RWPE2 (cell line): ENCODE results near the gene GMDS.

Experiments
- ATAC-seq: fragments of 200-7000 bp; cut with Tn5 transposase; 3 replicates; pipeline ENCODE4 v1.9.1; 2021; ENCODE audit warnings: low read depth
- DNase-seq: peaks from one replicate; pipeline ENCODE4 v3.0.0-alpha.2; 2020; ENCODE audit warnings: low spot score
- H3K27ac ChIP-seq: fragments of 450-650 bp; 2 replicates; pipeline ENCODE4 v1.5.1; 2017; ENCODE audit warnings: mild to moderate bottlenecking; ENCODE audit not compliant: poor library complexity, severe bottlenecking
- H3K27me3 ChIP-seq: fragments of 250-450 bp; sonication (Bioruptor Pico); 2 replicates; pipeline ENCODE4 v1.5.1; 2021; ENCODE audit warnings: mild to moderate bottlenecking, moderate library complexity; ENCODE audit not compliant: insufficient read depth, poor library complexity, severe bottlenecking
- H3K36me3 ChIP-seq: fragments of 250-450 bp; sonication (Bioruptor Pico); 2 replicates; pipeline ENCODE4 v1.5.1; 2020; ENCODE audit warnings: low read depth, mild to moderate bottlenecking, moderate library complexity
- H3K4me1 ChIP-seq: fragments of 250-450 bp; sonication (Bioruptor Pico); 2 replicates; pipeline ENCODE4 v1.5.1; 2021; ENCODE audit warnings: mild to moderate bottlenecking, moderate library complexity; ENCODE audit not compliant: insufficient read depth, poor library complexity, severe bottlenecking
- H3K4me3 ChIP-seq: fragments of 250-450 bp; sonication (Bioruptor Pico); 2 replicates; pipeline ENCODE4 v1.5.1; 2021; ENCODE audit warnings: mild to moderate bottlenecking, moderate library complexity; ENCODE audit not compliant: severe bottlenecking
- H3K9me3 ChIP-seq: fragments of 250-450 bp; sonication (Bioruptor Pico); 2 replicates; pipeline ENCODE4 v1.5.1; 2021; ENCODE audit warnings: mild to moderate bottlenecking, moderate library complexity; ENCODE audit not compliant: severe bottlenecking
- CTCF ChIP-seq: fragments of 450-650 bp; IDR thresholded peaks from one replicate; pipeline ENCODE4 v1.5.1; 2017; ENCODE audit warnings: mild to moderate bottlenecking, moderate library complexity; ENCODE audit not compliant: poor library complexity, severe bottlenecking

Gene GMDS

GRCh38 chr6:2244261-2245102 is 923 bp downstream of the GMDS start:
- ATAC-seq (peak; percentile 8), DNase-seq (no peak)
- H3K27ac ChIP-seq = peak overlapping the region; percentile 75
- H3K4me3 ChIP-seq = peak overlapping the region; percentile 71
- no peak for TF ChIP-seq CTCF
- H3K4me1 ChIP-seq = peaks cover 8% of the 10 kb centered on the region
- H3K36me3 ChIP-seq = no peaks in the 10 kb centered on the region
- no peaks in the 10 kb centered on the region for H3K27me3 ChIP-seq
- no peaks in the 10 kb centered on the region for H3K9me3 ChIP-seq

GRCh38 chr6:2242311-2242710 is 3.1 kb downstream of the GMDS start:
- Histone ChIP-seq H3K27ac (no peak overlapping the region), H3K4me1 (peaks cover 14% of the 10 kb centered on the region), H3K27me3 (no peaks in the 10 kb centered on the region), H3K9me3 (no peaks in the 10 kb centered on the region), H3K36me3 (no peaks in the 10 kb centered on the region), H3K4me3 (no peak overlapping the region)
- ATAC-seq (no peak), DNase-seq (no peak)
- TF ChIP-seq CTCF = no peak

GRCh38 chr6:2240961-2241360 is 4.4 kb downstream of the GMDS start:
- Histone ChIP-seq H3K4me3 (no peak overlapping the region), H3K36me3 (no peaks in the 10 kb centered on the region), H3K9me3 (no peaks in the 10 kb centered on the region), H3K27me3 (no peaks in the 10 kb centered on the region), H3K27ac (no peak overlapping the region), H3K4me1 (peaks cover 18% of the 10 kb centered on the region)
- TF ChIP-seq CTCF = no peak
- DNase-seq (no peak), ATAC-seq (no peak)

- Histone ChIP-seq H3K27ac (peak overlapping the region; percentile 42), H3K4me1 (peaks cover 14% of the 10 kb centered on the region), H3K9me3 (no peaks in the 10 kb centered on the region), H3K27me3 (no peaks in the 10 kb centered on the region), H3K4me3 (no peak overlapping the region), H3K36me3 (no peaks in the 10 kb centered on the region)
- ATAC-seq (peak; percentile 96), DNase-seq (no peak)
- no peak for TF ChIP-seq CTCF
These were observed 8.4 kb downstream of the GMDS start for GRCh38 chr6:2237001-2237400.
